OCI-LY3 (cell line): ENCODE measurements around the gene TNNI2.

Experiments
- EZH2phosphoT487 ChIP-seq: fragments of 200-600 bp; shearing (Covaris generic); IDR thresholded peaks from 2 replicates; pipeline ENCODE4 v1.6.1; 2018; ENCODE audit warnings: antibody characterized with exemption, mixed run types, low read depth
- TF ChIP-seq, protein P1 (sequence below): fragments of 200-600, 300-600 bp; sonication (generic); IDR thresholded peaks from 2 replicates; pipeline ENCODE4 v1.5.1; 2014; ENCODE audit warnings: antibody characterized with exemption, low read length, low read depth

DNA sequence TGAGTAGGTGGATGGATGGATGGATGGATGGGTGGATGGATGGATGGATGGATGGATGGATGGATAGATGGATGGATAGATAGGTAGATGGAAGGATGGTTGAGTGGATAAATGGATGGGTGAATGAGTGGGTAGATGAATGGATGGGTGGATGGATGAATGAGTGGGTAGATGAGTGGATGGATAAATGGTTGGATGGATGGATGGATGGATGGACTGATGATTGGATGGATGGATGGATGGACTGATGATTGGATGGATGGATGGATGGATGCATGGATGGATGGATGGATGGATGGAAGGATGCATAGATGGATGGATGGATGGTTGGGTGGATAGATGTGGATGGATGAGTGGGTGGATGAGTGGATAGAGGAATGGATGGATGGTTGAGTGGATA lies 17.2 kb upstream of the TNNI2 start:
- TF ChIP-seq, protein P1, sequence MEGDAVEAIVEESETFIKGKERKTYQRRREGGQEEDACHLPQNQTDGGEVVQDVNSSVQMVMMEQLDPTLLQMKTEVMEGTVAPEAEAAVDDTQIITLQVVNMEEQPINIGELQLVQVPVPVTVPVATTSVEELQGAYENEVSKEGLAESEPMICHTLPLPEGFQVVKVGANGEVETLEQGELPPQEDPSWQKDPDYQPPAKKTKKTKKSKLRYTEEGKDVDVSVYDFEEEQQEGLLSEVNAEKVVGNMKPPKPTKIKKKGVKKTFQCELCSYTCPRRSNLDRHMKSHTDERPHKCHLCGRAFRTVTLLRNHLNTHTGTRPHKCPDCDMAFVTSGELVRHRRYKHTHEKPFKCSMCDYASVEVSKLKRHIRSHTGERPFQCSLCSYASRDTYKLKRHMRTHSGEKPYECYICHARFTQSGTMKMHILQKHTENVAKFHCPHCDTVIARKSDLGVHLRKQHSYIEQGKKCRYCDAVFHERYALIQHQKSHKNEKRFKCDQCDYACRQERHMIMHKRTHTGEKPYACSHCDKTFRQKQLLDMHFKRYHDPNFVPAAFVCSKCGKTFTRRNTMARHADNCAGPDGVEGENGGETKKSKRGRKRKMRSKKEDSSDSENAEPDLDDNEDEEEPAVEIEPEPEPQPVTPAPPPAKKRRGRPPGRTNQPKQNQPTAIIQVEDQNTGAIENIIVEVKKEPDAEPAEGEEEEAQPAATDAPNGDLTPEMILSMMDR = no peak
- TF ChIP-seq EZH2phosphoT487 = no peak
